Liver (tissue), 3 donors: Measurements from ENCODE around the gene FCN3.

Experiments used
- ATF3 ChIP-seq: IDR thresholded peaks from 2 replicates; pipeline ENCODE4 v1.6.1; 2016; ENCODE audit warnings: antibody characterized with exemption
- CTCF ChIP-seq: fragments of 150-350 bp; IDR thresholded peaks from 2 replicates; pipeline ENCODE4 v1.5.1; 2017; ENCODE audit warnings: improper control_type of control experiment, low read depth, low read length; ENCODE audit not compliant: missing input control
- GABPA ChIP-seq, 2 donors: IDR thresholded peaks in 1 of 2; conservative IDR thresholded peaks in 1 of 2; 2 replicates each; pipeline ENCODE4 v1.6.1; 2016; ENCODE audit warnings: antibody characterized with exemption in 2 of 2, mild to moderate bottlenecking in 1 of 2, moderate library complexity in 1 of 2
- JUND ChIP-seq, 2 donors: IDR thresholded peaks; 2 replicates each; pipeline ENCODE4 v1.6.1; 2016; ENCODE audit warnings: antibody characterized with exemption in 2 of 2
- REST ChIP-seq: IDR thresholded peaks from 2 replicates; pipeline ENCODE4 v1.6.1; 2016; ENCODE audit warnings: antibody characterized with exemption, mild to moderate bottlenecking
- donor health status: healthy.
- donor health status: healthy.

- TF ChIP-seq REST (no peak), CTCF (no peak), ATF3 (no peak), JUND (IDR thresholded peaks at IDR 0.05) (no peak), GABPA (IDR thresholded peaks at IDR 0.05 in 1 of 2, conservative IDR thresholded peaks at IDR 0.05 in 1 of 2) (no peak)
Measured at GRCh38 chr1:27358928-27359313, 15.7 kb downstream of the FCN3 start.
